ENCODE data around the gene KLK13.

Gene KLK13

DNA sequence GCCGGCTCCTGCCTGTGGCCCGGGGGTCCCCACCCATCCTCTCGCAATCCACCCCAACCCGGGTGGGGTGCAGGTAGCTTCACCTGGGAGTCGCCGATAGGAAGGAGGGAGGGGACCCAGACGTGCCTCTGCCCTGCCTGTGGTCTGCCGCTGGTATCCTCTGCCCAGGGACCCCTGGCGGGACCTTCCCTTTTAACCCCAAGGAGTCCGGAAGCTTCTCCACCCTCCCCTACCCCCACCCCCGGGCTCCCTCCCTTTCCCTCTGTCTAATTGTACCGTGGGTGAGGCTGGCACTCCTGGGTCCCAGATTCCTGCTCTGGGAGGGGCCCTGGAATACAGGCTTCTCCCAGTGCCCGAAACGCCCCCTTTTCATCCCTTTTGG lies 45.4 kb downstream of the KLK13 start, which contains the start of gene KLK10:
Gene KLK10, minus strand, starts transcription at position 166 of the 382 bp plus-strand sequence. CDS start 579 bp downstream, outside the sequence.
- DNase-seq (ENCODE audit: low read depth) = no peak

DNA sequence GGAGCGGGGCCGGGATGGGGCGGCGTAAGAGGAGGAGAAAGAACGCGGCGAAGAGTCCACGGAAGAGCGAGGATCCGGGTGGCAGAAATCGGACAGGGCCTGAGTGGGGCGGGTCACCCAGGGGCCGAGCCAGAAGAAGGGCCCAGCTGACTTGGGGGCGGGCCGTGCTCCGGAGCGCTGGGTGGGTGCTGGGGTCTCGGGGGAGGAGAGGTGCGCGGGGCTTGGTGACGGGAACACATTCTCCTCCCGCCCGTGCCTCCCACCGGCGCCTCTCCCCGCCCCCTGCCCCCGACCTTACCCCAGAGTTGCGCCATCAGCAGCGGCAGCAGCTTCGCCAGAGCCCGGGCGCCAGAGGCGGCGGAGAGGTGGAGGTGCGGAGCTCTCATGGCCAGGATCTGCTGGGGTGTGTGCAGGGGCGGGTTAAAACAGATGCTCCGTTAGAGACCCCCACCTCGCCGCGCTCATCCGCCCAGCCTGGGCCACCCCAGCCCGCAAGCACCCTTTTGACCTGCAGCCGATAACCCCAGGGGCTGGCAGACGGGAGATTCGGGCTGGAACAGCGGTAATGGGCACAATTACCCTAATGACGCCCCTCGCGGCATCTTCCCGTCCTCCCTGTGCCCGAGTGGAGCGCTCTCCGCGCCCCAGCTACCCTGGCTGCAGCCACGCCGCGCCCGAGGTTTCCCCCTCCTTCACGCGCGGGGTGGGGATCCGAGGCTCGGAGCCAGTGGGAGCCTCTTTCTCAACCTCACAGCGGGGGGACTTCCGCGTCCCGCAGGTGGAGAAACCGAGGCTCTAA lies 45.9 kb downstream of the KLK13 start:
- no peak for DNase-seq (ENCODE audit: low read depth)

DNA sequence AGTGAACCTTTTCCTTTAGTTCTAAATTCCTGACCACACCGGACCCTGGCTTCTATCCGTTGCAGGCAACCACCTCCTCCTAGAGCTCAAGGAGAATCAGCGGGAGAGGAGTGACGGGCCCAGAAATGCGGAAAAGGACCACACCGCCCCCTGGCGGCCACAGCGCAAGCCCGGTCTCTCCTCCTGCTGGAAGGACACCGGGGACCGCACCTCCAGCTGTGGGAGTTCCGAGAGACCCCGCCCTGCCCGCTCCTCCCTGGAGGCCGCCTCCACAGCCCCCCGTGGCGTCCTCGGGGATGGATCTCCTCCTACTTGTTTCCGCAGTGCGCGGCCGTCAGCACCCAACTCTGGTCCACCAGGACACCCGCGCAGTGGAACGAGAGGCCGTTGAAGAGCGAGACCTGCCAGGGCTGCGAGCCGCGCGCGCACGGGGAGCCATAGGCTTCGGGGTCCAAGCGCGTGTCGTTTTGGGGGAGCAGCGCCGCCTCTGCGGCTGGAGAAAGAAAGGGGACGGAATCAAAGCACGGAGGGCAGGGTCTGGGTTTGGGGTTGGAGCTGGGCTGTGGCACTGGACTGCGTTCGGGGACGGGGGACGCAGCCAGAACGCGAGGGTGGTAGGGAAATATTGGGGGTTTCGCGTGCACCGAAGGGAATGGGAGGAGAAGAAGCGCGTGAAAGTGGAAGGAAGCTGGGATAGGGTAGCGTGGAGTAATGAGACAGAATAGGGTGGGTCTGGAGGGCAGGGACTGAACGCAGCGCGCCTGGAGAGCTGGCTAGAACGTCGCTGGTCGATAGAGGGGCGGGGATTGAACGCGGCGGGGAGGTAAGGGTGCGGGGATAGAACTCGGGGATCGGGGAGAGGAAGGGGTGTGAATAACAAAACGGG lies 47.9 kb downstream of the KLK13 start:
- no peak for DNase-seq (ENCODE audit: low read depth)

DNA sequence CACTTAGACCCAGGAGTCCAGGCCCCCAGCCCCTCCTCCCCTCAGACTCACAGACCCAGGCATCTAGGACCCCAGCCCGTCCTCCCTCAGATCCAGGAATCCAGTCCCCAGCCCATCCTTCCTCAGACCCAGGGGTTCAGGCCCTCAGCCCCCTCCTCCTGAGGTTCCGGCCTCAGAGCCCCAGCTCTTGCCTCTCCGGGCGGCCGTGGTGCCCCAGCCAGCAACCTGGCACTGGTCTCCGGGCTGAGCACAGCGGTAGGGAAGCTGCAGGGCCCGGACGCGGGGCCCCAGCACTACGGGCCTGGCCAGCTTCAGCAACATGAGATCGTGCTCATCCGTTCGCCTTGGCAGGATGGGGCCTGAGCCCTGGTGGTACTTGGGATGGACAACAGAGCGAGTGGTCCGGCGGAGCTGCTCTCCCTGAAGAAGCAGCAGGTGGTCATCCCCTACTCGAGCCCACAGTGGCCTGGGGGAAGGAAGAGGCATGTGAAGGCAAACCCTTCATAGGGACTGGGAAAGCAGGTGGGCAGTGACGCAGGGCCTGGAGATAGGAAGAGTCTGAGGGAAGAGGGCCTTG lies 49.1 kb downstream of the KLK13 start:
- DNase-seq (ENCODE audit: low read depth) = no peak

DNA sequence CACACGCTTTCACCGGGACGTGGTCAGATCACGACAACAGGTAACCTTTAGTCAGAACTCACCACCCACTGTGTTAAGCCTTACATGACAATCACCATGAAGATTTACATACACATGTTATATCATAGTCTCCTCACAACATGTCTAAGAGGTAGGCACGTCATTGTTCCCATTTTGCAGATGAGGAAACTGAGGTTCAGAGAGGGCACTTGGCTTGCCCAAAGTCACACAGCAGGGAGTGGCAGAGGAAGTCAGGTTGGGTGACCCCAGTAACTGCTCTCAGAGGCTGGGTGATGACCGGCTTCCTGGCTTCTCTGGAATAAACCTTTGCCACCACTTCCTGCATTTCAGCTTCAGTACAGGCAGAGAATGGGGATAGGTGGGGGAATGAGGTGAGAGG lies 50.6 kb downstream of the KLK13 start:
- no peak for DNase-seq (ENCODE audit: low read depth)

DNA sequence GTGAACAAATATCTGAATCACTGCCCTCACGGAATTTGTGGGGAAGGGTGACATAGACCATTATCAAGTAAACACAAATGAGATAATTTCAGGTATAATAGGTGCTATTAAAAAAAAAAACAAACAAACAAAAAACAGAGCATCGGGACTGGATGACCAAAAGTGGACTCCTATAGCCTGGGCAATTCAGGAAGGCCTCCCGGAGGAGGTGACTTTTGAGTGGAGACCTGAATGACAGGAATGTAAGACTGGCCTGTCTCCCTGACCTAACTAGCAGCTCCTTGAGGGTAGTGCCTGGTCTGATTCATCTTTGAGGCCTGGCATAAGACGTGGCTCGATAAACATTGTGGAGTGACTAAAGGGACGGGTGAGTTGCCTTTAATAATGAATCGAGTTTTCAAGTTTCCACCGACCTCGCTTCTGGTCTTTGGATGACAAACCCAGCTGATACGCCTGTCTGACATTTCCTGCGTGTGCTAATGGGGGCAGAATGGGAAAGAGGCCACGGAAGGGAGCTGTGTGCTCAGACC lies 52.2 kb downstream of the KLK13 start:
- DNase-seq (ENCODE audit: low read depth) = no peak

DNA sequence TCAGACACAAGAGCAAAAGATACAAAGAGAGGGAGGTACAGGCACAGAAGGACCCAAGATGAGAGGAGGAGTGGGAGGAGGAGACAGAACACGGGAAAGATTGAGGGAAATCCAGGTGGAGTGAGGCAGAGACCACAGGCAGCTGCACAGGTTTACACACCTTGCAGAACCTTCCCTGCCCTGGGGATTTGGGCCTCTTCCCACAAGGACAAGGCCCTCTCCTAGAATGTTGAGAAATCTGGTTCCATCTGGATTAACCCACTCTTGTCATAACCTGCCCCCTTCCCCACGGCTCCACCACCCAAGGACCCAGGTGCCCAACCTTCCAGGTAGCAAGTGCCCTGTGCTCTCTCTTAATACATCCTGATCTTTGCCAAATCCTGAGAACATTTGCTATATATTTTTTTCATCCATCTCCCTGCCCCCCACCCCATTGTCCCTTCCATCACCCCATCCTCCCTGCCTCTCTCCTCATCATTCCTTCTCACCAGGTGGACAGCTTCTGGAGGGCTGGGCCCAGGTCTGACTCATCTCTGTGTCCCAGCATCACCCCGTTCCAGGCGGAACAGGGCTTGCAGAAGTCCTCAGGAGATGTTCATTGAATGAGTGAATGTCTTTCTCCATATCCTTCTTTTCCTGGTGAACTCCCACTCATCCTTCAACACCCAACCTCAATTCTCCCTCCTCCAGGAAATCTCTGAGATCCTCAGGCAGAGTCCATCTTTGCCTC lies 54.7 kb downstream of the KLK13 start:
- DNase-seq (ENCODE audit: low read depth) = no peak

DNA sequence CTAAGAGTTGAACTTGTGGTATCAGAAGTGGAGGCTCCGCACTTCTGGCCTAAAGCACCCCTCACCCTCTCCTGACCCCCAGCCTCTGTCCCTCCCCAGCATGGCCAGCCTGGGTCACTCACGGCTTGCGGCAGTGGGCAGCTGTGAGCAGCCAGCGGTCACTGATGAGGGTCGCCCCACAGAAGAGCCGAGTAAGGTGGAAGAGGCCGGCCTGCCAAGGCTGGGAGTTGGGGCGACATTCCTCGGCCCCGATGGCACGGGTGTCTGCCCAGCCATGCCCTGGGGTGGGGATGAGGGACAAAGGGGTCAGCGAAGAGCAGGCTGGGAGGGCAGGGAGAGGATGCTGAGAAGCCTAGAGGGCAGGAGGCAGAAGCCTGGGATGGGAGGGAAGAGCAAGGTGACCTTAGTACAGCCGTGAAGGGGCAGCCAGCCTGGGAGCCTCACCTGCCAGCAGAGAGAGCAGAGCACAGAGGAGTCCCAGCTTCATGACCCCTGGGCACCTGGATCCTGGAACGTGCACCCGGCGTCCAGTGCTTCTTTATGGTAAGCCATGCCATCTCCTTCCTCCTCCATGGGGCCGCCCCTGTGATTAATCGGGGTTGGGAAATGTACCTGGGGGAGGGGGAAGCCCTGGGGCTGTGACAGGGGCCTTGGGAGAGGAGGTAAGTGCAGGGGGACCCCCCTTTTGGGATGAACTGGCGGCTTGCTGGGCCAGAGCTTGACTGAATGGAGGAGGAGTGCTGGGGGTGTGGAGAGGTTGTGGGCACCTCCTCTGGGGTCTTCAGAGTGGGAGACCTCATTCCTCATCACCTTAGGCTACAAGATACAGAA lies 55.6 kb downstream of the KLK13 start:
- DNase-seq (ENCODE audit: low read depth) = no peak

DNA sequence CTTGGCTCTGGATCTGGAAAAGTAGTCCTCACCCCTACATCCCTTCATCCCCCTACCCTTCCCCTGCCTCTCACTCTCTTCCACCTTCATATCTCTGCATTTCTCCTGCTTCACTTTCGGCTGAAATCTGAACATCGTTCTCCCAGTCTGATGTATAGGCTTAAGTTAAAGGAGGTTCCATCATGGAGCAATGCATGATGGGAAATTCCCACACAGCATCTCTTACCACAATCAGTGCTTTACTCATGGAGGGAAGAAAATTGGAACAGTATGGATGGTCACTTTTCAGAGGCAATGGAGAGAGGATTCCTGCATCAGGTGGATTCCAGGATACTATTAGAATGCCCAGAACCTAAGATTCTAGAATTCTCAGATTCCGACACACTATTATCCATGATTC lies 57.4 kb downstream of the KLK13 start:
- DNase-seq (ENCODE audit: low read depth) = no peak

DNA sequence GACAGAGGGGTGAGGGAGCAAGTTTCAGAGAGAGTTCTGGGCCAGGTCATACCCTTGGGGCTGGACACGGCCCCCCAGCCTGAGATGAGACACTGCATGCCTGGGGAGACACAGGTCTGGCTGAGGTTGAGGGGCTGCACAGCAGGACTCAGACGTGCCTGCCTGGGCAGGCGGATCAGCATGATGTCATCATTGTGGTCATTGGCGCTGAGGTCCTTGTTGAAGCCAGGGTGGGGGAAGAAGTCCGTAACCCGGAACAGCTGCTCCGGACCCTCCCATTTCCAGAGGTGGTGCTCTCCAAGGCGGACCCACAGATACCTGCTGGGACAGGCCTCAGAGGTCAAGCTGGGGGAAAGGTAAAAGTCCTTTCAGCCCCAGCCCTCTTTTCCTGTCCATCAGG lies 58.5 kb downstream of the KLK13 start:
- DNase-seq (ENCODE audit: low read depth) = no peak

Measured in T follicular helper cell (primary cell).